ENCODE results near the gene CSMD2.

The CSMD2 gene

GRCh38 chr1:34073028-34073695 lies 91.9 kb downstream of the CSMD2 start:
- Histone ChIP-seq H4K20me1 (ENCODE audit: insufficient read depth, low read length, poor library complexity, severe bottlenecking) (no peaks in the 10 kb centered on the region), H3K4me2 (ENCODE audit: low read depth, low read length, poor library complexity, severe bottlenecking) (no peak overlapping the region), H3K9me2 (replicated peaks; ENCODE audit: low read depth, low read length) (no peaks in the 10 kb centered on the region), H3K36me3 (ENCODE audit: insufficient read depth, low read length) (no peaks in the 10 kb centered on the region), H3K27me3 (ENCODE audit: insufficient read depth, low read length, poor library complexity, severe bottlenecking) (no peaks in the 10 kb centered on the region), H3F3A (ENCODE audit: low read depth) (no peaks in the 10 kb centered on the region), H3K4me1 (ENCODE audit: insufficient read depth, low read length, poor library complexity, severe bottlenecking) (no peaks in the 10 kb centered on the region), H2AFZ (ENCODE audit: low read length) (no peak overlapping the region), H3K79me2 (ENCODE audit: insufficient read depth, low read length) (no peaks in the 10 kb centered on the region), H3K9me3 (ENCODE audit: insufficient read depth, low read depth, low read length) (no peaks in the 10 kb centered on the region), H3K9ac (ENCODE audit: low read depth, low read length, poor library complexity, severe bottlenecking) (no peak overlapping the region), H3K4me3 (ENCODE audit: low read length, poor library complexity, severe bottlenecking) (no peak overlapping the region)
- TF ChIP-seq EZH2phosphoT487 (IDR thresholded peaks at IDR 0.05; ENCODE audit: borderline replicate concordance) = no peak
- TF ChIP-seq, protein P1, sequence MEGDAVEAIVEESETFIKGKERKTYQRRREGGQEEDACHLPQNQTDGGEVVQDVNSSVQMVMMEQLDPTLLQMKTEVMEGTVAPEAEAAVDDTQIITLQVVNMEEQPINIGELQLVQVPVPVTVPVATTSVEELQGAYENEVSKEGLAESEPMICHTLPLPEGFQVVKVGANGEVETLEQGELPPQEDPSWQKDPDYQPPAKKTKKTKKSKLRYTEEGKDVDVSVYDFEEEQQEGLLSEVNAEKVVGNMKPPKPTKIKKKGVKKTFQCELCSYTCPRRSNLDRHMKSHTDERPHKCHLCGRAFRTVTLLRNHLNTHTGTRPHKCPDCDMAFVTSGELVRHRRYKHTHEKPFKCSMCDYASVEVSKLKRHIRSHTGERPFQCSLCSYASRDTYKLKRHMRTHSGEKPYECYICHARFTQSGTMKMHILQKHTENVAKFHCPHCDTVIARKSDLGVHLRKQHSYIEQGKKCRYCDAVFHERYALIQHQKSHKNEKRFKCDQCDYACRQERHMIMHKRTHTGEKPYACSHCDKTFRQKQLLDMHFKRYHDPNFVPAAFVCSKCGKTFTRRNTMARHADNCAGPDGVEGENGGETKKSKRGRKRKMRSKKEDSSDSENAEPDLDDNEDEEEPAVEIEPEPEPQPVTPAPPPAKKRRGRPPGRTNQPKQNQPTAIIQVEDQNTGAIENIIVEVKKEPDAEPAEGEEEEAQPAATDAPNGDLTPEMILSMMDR (conservative IDR thresholded peaks at IDR 0.05; ENCODE audit: low read length) = no peak

GRCh38 chr1:34070201-34070836 lies 94.7 kb downstream of the CSMD2 start:
- no peaks in the 10 kb centered on the region for H3K36me3 ChIP-seq (ENCODE audit: insufficient read depth, low read length)
- H2AFZ ChIP-seq (ENCODE audit: low read length) = no peak overlapping the region
- H3K9me2 ChIP-seq (replicated peaks; ENCODE audit: low read depth, low read length) = no peaks in the 10 kb centered on the region
- TF ChIP-seq, protein P1 (conservative IDR thresholded peaks at IDR 0.05; ENCODE audit: low read length) = no peak
- TF ChIP-seq EZH2phosphoT487 (IDR thresholded peaks at IDR 0.05; ENCODE audit: borderline replicate concordance) = no peak
- H3K9ac ChIP-seq (ENCODE audit: low read depth, low read length, poor library complexity, severe bottlenecking) = no peak overlapping the region
- no peaks in the 10 kb centered on the region for H3K9me3 ChIP-seq (ENCODE audit: insufficient read depth, low read depth, low read length)
- no peaks in the 10 kb centered on the region for H3F3A ChIP-seq (ENCODE audit: low read depth)
- no peak overlapping the region for H3K4me3 ChIP-seq (ENCODE audit: low read length, poor library complexity, severe bottlenecking)
- no peaks in the 10 kb centered on the region for H3K27me3 ChIP-seq (ENCODE audit: insufficient read depth, low read length, poor library complexity, severe bottlenecking)
- no peak overlapping the region for H3K4me2 ChIP-seq (ENCODE audit: low read depth, low read length, poor library complexity, severe bottlenecking)
- no peaks in the 10 kb centered on the region for H3K79me2 ChIP-seq (ENCODE audit: insufficient read depth, low read length)
- no peaks in the 10 kb centered on the region for H4K20me1 ChIP-seq (ENCODE audit: insufficient read depth, low read length, poor library complexity, severe bottlenecking)
- H3K4me1 ChIP-seq (ENCODE audit: insufficient read depth, low read length, poor library complexity, severe bottlenecking) = no peaks in the 10 kb centered on the region

- H3K79me2 ChIP-seq (ENCODE audit: insufficient read depth, low read length) = no peaks in the 10 kb centered on the region
- H3K4me1 ChIP-seq (ENCODE audit: insufficient read depth, low read length, poor library complexity, severe bottlenecking) = no peaks in the 10 kb centered on the region
- H4K20me1 ChIP-seq (ENCODE audit: insufficient read depth, low read length, poor library complexity, severe bottlenecking) = no peaks in the 10 kb centered on the region
- H3K4me3 ChIP-seq (ENCODE audit: low read length, poor library complexity, severe bottlenecking) = no peak overlapping the region
- H3K4me2 ChIP-seq (ENCODE audit: low read depth, low read length, poor library complexity, severe bottlenecking) = no peak overlapping the region
- no peaks in the 10 kb centered on the region for H3K36me3 ChIP-seq (ENCODE audit: insufficient read depth, low read length)
- H3K9me3 ChIP-seq (ENCODE audit: insufficient read depth, low read depth, low read length) = no peaks in the 10 kb centered on the region
- H3K9me2 ChIP-seq (replicated peaks; ENCODE audit: low read depth, low read length) = no peaks in the 10 kb centered on the region
- no peaks in the 10 kb centered on the region for H3K27me3 ChIP-seq (ENCODE audit: insufficient read depth, low read length, poor library complexity, severe bottlenecking)
- H3F3A ChIP-seq (ENCODE audit: low read depth) = no peaks in the 10 kb centered on the region
- no peak overlapping the region for H2AFZ ChIP-seq (ENCODE audit: low read length)
- H3K9ac ChIP-seq (ENCODE audit: low read depth, low read length, poor library complexity, severe bottlenecking) = no peak overlapping the region
- no peak for TF ChIP-seq EZH2phosphoT487 (IDR thresholded peaks at IDR 0.05; ENCODE audit: borderline replicate concordance)
- TF ChIP-seq, protein P1 (conservative IDR thresholded peaks at IDR 0.05; ENCODE audit: low read length) = no peak
These were observed 97.9 kb downstream of the CSMD2 start for GRCh38 chr1:34066981-34067603.
